Measurements from ENCODE around the gene KIAA0825. TPM values are rescaled to one million over a fixed set of nuclear protein-coding genes. Genes with fewer than 3 reads are reported as not detected.

The KIAA0825 gene
- total RNA-seq, 4 donors from 2014 or later: 2.5 to 9.3 (median 5.3) TPM

DNA sequence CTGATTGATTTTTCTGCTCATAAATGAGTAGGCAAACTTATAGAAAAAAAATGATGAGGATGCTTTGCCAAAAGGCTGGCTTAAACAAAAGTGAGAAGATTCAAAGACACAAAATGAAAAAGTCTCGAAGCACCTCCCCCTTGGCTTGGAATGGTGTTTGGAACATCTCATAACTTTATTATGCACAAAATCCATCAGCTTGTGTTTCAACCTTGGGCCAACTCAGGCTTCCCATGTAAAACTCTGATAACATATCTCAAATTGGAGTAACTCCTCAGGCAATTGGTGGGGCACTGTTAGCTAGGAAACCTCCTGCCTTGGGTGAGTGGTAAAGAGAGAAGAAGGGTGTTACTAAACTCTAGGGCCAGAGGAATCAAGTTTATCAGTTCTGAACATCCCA lies 176.3 kb downstream of the KIAA0825 start:
- DNase-seq (ENCODE audit: low spot score): no peak
- TF ChIP-seq, protein P1, sequence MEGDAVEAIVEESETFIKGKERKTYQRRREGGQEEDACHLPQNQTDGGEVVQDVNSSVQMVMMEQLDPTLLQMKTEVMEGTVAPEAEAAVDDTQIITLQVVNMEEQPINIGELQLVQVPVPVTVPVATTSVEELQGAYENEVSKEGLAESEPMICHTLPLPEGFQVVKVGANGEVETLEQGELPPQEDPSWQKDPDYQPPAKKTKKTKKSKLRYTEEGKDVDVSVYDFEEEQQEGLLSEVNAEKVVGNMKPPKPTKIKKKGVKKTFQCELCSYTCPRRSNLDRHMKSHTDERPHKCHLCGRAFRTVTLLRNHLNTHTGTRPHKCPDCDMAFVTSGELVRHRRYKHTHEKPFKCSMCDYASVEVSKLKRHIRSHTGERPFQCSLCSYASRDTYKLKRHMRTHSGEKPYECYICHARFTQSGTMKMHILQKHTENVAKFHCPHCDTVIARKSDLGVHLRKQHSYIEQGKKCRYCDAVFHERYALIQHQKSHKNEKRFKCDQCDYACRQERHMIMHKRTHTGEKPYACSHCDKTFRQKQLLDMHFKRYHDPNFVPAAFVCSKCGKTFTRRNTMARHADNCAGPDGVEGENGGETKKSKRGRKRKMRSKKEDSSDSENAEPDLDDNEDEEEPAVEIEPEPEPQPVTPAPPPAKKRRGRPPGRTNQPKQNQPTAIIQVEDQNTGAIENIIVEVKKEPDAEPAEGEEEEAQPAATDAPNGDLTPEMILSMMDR (IDR thresholded peaks at IDR 0.05): no peak

DNA sequence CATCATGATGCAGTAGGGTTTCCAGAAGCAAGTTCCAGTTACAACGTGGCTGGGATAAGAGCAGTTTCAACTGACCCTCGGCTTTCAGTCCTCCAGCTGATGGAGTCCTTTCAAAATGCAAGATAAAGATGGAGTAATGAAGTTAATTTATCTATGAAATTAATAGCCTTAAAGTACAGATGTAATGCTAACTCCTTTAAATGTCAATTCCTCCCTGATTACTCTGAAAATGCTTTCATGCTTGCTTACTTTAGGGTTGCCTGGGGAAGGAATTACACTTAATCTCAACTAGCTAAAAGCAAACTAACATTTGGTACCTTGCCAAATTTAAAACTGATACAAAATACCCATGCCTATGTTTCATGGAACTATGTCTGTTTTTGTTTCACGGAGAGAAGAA lies 178.4 kb downstream of the KIAA0825 start:
- ATAC-seq (ENCODE audit: low FRiP score) (no peak), DNase-seq (ENCODE audit: low spot score) (no peak)
- TF ChIP-seq, protein P1 (IDR thresholded peaks at IDR 0.05): no peak

More for the DNA sequence above, 176.3 kb downstream of the KIAA0825 start:
- ATAC-seq (ENCODE audit: low FRiP score): peak; percentile 38

DNA sequence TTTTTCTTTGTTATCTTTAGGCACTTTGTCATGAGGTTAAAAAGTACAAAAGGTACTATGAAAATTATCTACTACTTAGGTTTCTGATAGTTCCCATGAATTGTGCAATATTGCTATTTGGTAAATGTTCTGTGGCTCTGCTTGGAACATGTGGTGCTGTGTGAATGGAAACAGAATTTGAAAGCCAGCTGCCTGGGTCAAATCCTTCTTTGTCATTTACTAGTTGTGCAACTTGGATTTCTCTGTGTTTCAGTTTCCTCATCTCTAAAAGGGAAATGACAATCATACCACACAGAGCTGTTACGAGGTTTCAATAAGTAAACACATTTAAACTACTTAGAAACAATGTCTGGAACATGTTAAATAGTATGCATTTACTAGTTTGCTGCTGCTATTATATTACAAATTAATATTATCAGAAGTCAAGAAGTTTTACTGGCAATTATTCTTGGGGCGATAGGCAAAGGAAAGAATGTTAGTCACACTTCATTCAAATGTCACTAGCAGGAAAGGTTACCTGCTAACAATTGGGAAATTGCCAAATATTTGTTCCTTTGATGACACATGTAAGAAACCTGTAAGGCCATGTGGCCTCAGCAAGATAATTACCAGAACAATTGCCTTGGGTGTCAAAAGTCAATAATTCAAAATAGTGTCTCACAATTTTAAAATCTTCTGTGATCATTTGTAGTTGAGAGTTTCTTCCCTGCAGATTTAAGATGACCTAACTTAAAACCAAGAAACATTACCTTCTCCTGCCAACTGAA lies 184.8 kb downstream of the KIAA0825 start:
- no peak for DNase-seq (ENCODE audit: low spot score)
- ATAC-seq (ENCODE audit: low FRiP score): peak; percentile 41
- TF ChIP-seq, protein P1 (IDR thresholded peaks at IDR 0.05): no peak

DNA sequence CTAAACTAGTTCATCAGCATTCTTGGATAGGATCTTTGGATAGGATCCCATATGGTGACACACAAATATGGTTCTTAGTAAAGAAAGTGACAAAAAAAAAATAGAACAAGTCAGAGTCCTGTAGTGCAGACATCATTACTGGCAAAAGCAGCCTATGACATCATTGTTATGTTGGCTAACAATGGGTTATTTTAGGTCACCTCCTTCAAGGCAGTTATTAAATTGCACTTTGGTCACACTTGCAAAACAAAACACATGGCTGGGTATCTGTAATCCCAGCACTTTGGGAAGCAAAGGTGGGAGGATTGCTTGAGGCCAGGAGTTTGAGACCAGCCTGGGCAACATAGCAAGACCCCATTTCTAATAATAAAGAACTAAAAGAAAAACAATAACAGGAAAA lies 185.9 kb downstream of the KIAA0825 start:
- no peak for DNase-seq (ENCODE audit: low spot score)
- no peak for ATAC-seq (ENCODE audit: low FRiP score)
- TF ChIP-seq, protein P1 (IDR thresholded peaks at IDR 0.05): no peak

DNA sequence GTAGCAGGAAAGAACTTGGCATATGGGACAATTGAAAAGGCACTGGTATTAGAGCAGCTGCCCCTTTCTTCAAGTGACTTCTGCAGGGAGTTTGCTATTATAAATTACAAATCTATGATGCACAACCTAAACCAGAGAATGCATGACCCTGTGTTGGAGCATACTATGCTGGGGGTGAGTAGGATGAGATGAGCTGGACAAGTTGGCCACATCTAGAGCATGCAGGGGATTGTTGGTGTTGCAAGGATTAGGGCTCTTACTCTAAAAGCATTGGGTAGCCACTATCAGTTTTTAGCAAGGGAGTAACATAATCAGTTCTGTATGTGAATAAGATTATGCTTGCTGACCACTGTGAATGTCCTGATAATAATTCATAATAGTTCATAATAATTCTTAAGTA lies 186.7 kb downstream of the KIAA0825 start:
- ATAC-seq (ENCODE audit: low FRiP score) (no peak), DNase-seq (ENCODE audit: low spot score) (no peak)
- TF ChIP-seq, protein P1 (IDR thresholded peaks at IDR 0.05): no peak

DNA sequence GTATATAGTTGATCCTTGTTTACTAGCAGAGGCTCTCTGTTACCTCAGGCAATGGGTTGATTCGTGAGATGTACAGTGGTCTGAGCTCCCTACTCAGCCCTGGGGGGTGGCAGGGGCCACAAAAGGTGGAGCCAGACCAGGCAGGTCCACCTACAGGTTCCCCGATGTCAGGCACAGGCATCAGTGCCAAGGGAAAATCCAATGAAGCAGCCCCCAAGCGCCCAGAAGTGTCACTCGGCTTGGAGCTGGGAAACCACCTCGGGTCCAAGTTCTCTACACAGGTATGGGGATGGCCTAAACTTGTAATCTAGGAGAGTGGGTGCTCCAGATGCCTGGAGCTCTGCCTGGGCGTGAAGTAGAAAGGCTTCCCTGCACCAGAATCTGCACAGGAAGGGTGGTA lies 188.8 kb downstream of the KIAA0825 start:
- TF ChIP-seq, protein P1 (IDR thresholded peaks at IDR 0.05): no peak
- ATAC-seq (ENCODE audit: low FRiP score): no peak

DNA sequence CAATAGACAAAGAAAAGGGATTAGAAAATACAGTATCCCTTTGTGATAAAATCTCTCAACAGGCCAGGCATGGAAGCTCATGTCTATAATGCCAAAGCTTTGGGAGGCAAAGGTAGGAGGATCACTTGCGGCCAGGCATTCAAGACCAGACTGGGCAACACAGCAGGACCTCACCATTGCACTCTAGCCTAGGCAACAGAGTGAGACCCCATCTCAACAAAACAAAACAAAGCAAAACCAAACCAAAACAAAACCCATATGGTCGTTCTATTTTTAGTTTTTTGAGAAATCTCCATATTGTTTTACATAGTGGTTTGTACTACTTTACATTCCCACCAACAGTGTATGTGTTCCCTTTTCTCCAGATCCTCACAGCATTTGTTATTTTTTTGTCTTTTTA lies 193.0 kb downstream of the KIAA0825 start:
- ATAC-seq (ENCODE audit: low FRiP score) (no peak), DNase-seq (ENCODE audit: low spot score) (no peak)
- TF ChIP-seq, protein P1 (IDR thresholded peaks at IDR 0.05): no peak

More for the DNA sequence above, 188.8 kb downstream of the KIAA0825 start:
- no peak for DNase-seq (ENCODE audit: low spot score)

Measured in omental fat pad (tissue), 4 donors.